ENCODE measurements around the gene CFAP77.

DNA sequence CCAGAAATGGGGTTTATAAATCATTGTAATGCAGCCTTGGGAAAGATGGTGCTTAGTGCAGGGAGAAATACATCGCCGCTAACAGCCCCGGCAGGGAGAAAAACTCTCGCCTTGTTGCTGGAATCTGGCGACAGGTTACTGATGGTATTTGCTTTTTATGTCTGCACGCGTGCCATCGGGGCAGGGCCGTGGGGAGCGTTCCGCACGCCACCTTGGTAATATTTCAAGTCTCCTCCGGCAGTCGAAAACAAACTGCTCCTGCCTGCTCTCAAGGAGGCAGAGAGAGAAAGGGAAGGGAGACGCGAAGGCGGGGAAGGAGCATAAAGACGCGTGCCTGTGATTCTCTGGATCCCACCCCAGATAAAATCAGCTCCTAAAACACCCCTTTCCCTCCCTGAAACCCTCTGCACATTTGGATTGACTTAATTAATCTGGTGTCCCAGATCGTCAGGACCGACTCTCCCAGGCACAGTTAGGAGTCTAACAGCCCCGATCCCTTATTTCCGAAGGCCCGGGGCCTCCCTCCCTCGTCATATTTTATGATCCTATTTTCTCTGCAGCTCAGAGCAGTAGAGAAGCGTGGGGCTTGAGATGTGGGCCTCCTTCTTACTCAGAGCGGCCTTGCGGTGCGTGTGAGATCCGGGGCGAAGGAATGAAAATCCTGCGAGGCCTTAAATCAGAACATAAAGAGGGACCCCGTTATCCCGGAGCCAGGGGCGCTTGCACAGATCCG is 47.7 kb downstream of the CFAP77 start:
- TF ChIP-seq, protein P1, sequence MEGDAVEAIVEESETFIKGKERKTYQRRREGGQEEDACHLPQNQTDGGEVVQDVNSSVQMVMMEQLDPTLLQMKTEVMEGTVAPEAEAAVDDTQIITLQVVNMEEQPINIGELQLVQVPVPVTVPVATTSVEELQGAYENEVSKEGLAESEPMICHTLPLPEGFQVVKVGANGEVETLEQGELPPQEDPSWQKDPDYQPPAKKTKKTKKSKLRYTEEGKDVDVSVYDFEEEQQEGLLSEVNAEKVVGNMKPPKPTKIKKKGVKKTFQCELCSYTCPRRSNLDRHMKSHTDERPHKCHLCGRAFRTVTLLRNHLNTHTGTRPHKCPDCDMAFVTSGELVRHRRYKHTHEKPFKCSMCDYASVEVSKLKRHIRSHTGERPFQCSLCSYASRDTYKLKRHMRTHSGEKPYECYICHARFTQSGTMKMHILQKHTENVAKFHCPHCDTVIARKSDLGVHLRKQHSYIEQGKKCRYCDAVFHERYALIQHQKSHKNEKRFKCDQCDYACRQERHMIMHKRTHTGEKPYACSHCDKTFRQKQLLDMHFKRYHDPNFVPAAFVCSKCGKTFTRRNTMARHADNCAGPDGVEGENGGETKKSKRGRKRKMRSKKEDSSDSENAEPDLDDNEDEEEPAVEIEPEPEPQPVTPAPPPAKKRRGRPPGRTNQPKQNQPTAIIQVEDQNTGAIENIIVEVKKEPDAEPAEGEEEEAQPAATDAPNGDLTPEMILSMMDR (conservative IDR thresholded peaks at IDR 0.05; ENCODE audit: low read depth, low read length): no peak
- no peak for TF ChIP-seq EZH2 (IDR thresholded peaks at IDR 0.05; ENCODE audit: borderline replicate concordance, low read depth, low read length, poor library complexity, severe bottlenecking)

Data from A673 (cell line).